Neuronal stem cell (in vitro differentiated cells): ENCODE measurements around the gene TNN. TPM values are rescaled to one million over a fixed set of nuclear protein-coding genes. Genes with fewer than 3 reads are reported as not detected.

ENCODE experiments used
- small RNA-seq: library from polyadenylated mRNA; stranded (forward); fragments of <200 nt; extraction: miRNeasy Mini kit (QIAGEN cat#:217004); gene quantifications from one replicate; pipeline ENCODE3, GENCODE V24; 2013; ENCODE audit not compliant: insufficient read depth

Gene TNN

Small RNA genes lying within 50 kb of the gene (small RNA-seq; reads per million reads assigned to genes)
- not detected for gene RF00019
